Measurements from ENCODE around the gene EBF3.

The EBF3 gene

GRCh38 chr10:129904323-129904722, 59.8 kb downstream of the EBF3 start:
- TF ChIP-seq RAD21 (IDR thresholded peaks at IDR 0.05; ENCODE audit: low read depth), result no peak
- TF ChIP-seq CEBPB (IDR thresholded peaks at IDR 0.05), result no peak
- TF ChIP-seq TAF1 (IDR thresholded peaks at IDR 0.05; ENCODE audit: low read depth), result no peak

- TF ChIP-seq MAX (IDR thresholded peaks at IDR 0.05) (no peak), FOXM1 (IDR thresholded peaks at IDR 0.05; ENCODE audit: borderline replicate concordance, low read depth) (no peak), TEAD4 (IDR thresholded peaks at IDR 0.05) (no peak), TCF12 (IDR thresholded peaks at IDR 0.05; ENCODE audit: low read depth) (no peak), REST (IDR thresholded peaks at IDR 0.05; ENCODE audit: low read depth) (no peak), RAD21 (IDR thresholded peaks at IDR 0.05; ENCODE audit: low read depth) (no peak), EP300 (IDR thresholded peaks at IDR 0.05; ENCODE audit: borderline replicate concordance) (no peak), ZBTB7A (IDR thresholded peaks at IDR 0.05; ENCODE audit: low read depth) (no peak)
Observed at GRCh38 chr10:129901389-129902006, 62.6 kb downstream of the EBF3 start.

- TF ChIP-seq EP300 (IDR thresholded peaks at IDR 0.05; ENCODE audit: borderline replicate concordance), result no peak
- TF ChIP-seq REST (IDR thresholded peaks at IDR 0.05; ENCODE audit: low read depth), result no peak
- no peak for TF ChIP-seq CEBPB (IDR thresholded peaks at IDR 0.05)
- TF ChIP-seq RAD21 (IDR thresholded peaks at IDR 0.05; ENCODE audit: low read depth), result no peak
- no peak for TF ChIP-seq TEAD4 (IDR thresholded peaks at IDR 0.05)
- no peak for TF ChIP-seq USF1 (IDR thresholded peaks at IDR 0.05)
- TF ChIP-seq ZBTB7A (IDR thresholded peaks at IDR 0.05; ENCODE audit: low read depth), result no peak
- no peak for TF ChIP-seq NFIC (IDR thresholded peaks at IDR 0.05)
- no peak for TF ChIP-seq YY1 (IDR thresholded peaks at IDR 0.05; ENCODE audit: low read depth)
- no peak for TF ChIP-seq MAX (IDR thresholded peaks at IDR 0.05)
Observed at GRCh38 chr10:129900825-129901224, 63.2 kb downstream of the EBF3 start.

- no peak for TF ChIP-seq NFIC (IDR thresholded peaks at IDR 0.05)
- no peak for TF ChIP-seq CREB1 (IDR thresholded peaks at IDR 0.05; ENCODE audit: low read depth)
- TF ChIP-seq EP300 (IDR thresholded peaks at IDR 0.05; ENCODE audit: borderline replicate concordance), result no peak
- no peak for TF ChIP-seq TAF1 (IDR thresholded peaks at IDR 0.05; ENCODE audit: low read depth)
- no peak for TF ChIP-seq YY1 (IDR thresholded peaks at IDR 0.05; ENCODE audit: low read depth)
Observed at GRCh38 chr10:129899276-129900130, 64.6 kb downstream of the EBF3 start.

GRCh38 chr10:129898706-129899268, 65.3 kb downstream of the EBF3 start:
- TF ChIP-seq MAX (IDR thresholded peaks at IDR 0.05) (no peak), TCF12 (IDR thresholded peaks at IDR 0.05; ENCODE audit: low read depth) (no peak), RAD21 (IDR thresholded peaks at IDR 0.05; ENCODE audit: low read depth) (no peak), EP300 (IDR thresholded peaks at IDR 0.05; ENCODE audit: borderline replicate concordance) (no peak), CREB1 (IDR thresholded peaks at IDR 0.05; ENCODE audit: low read depth) (no peak), EGR1 (IDR thresholded peaks at IDR 0.05) (no peak), CEBPB (IDR thresholded peaks at IDR 0.05) (no peak), ZBTB7A (IDR thresholded peaks at IDR 0.05; ENCODE audit: low read depth) (no peak), TEAD4 (IDR thresholded peaks at IDR 0.05) (no peak), FOXM1 (IDR thresholded peaks at IDR 0.05; ENCODE audit: borderline replicate concordance, low read depth) (no peak), NFIC (IDR thresholded peaks at IDR 0.05) (no peak), USF1 (IDR thresholded peaks at IDR 0.05) (no peak), TAF1 (IDR thresholded peaks at IDR 0.05; ENCODE audit: low read depth) (no peak), YY1 (IDR thresholded peaks at IDR 0.05; ENCODE audit: low read depth) (no peak)

All from Ishikawa (cell line).